ENCODE results near the gene GGA2.
"Not testable (repeated sequence)": the region's sequence is repeated elsewhere in the genome, so short reads cannot be mapped to it uniquely, and the experiment has no call there.

The GGA2 gene

GRCh38 chr16:23500862-23501225, 9.4 kb downstream of the GGA2 start:
- Mint-ChIP-seq H3K27ac (no peak overlapping the region), H3K27me3 (no peaks in the 10 kb centered on the region), H3K9me3 (no peaks in the 10 kb centered on the region), H3K4me3 (no peak overlapping the region), H3K4me1 (ENCODE audit: low read depth) (peaks cover 66% of the 10 kb centered on the region), H3K36me3 (ENCODE audit: low read depth) (peaks cover 13% of the 10 kb centered on the region)

- H3K9me3 Mint-ChIP-seq = no peaks in the 10 kb centered on the region
- H3K4me1 Mint-ChIP-seq (ENCODE audit: low read depth) = peaks cover 62% of the 10 kb centered on the region
- no peaks in the 10 kb centered on the region for H3K27me3 Mint-ChIP-seq
- no peak overlapping the region for H3K4me3 Mint-ChIP-seq
- H3K36me3 Mint-ChIP-seq (ENCODE audit: low read depth) = peaks cover 18% of the 10 kb centered on the region
- no peak overlapping the region for H3K27ac Mint-ChIP-seq
Observed at GRCh38 chr16:23500212-23500861, 10.0 kb downstream of the GGA2 start.

- no peaks in the 10 kb centered on the region for H3K27me3 Mint-ChIP-seq
- no peak overlapping the region for H3K4me3 Mint-ChIP-seq
- no peak overlapping the region for H3K27ac Mint-ChIP-seq
- no peaks in the 10 kb centered on the region for H3K9me3 Mint-ChIP-seq
- H3K36me3 Mint-ChIP-seq (ENCODE audit: low read depth) = peaks cover 23% of the 10 kb centered on the region
- H3K4me1 Mint-ChIP-seq (ENCODE audit: low read depth) = peaks cover 56% of the 10 kb centered on the region
Observed at GRCh38 chr16:23499801-23500200, 10.5 kb downstream of the GGA2 start.

- Mint-ChIP-seq H3K27me3 (no peaks in the 10 kb centered on the region), H3K4me1 (ENCODE audit: low read depth) (peaks cover 47% of the 10 kb centered on the region), H3K9me3 (no peaks in the 10 kb centered on the region), H3K36me3 (ENCODE audit: low read depth) (peaks cover 26% of the 10 kb centered on the region), H3K27ac (no peak overlapping the region), H3K4me3 (no peak overlapping the region)
Observed at GRCh38 chr16:23498863-23499262, 11.4 kb downstream of the GGA2 start.

GRCh38 chr16:23497543-23497868, 12.8 kb downstream of the GGA2 start:
- Mint-ChIP-seq H3K27me3 (no peaks in the 10 kb centered on the region), H3K27ac (no peak overlapping the region), H3K9me3 (no peaks in the 10 kb centered on the region), H3K4me1 (ENCODE audit: low read depth) (peaks cover 35% of the 10 kb centered on the region), H3K36me3 (ENCODE audit: low read depth) (peaks cover 33% of the 10 kb centered on the region), H3K4me3 (no peak overlapping the region)

GRCh38 chr16:23496821-23497542, 13.3 kb downstream of the GGA2 start:
- peaks cover 39% of the 10 kb centered on the region for H3K36me3 Mint-ChIP-seq (ENCODE audit: low read depth)

GRCh38 chr16:23495671-23496070, 14.6 kb downstream of the GGA2 start:
- no peak overlapping the region for H3K27ac Mint-ChIP-seq
- H3K4me3 Mint-ChIP-seq = no peak overlapping the region
- H3K36me3 Mint-ChIP-seq (ENCODE audit: low read depth) = peaks cover 42% of the 10 kb centered on the region
- no peaks in the 10 kb centered on the region for H3K27me3 Mint-ChIP-seq
- no peaks in the 10 kb centered on the region for H3K9me3 Mint-ChIP-seq
- peaks cover 20% of the 10 kb centered on the region for H3K4me1 Mint-ChIP-seq (ENCODE audit: low read depth)

More at GRCh38 chr16:23496821-23497542, 13.3 kb downstream of the GGA2 start:
- H3K27ac Mint-ChIP-seq = peak overlapping the region; percentile 6
- H3K4me1 Mint-ChIP-seq (ENCODE audit: low read depth) = peaks cover 30% of the 10 kb centered on the region
- no peaks in the 10 kb centered on the region for H3K9me3 Mint-ChIP-seq
- H3K4me3 Mint-ChIP-seq = no peak overlapping the region
- H3K27me3 Mint-ChIP-seq = no peaks in the 10 kb centered on the region

- Mint-ChIP-seq H3K4me1 (ENCODE audit: low read depth) (peaks cover 16% of the 10 kb centered on the region), H3K4me3 (no peak overlapping the region), H3K27me3 (no peaks in the 10 kb centered on the region), H3K27ac (no peak overlapping the region), H3K9me3 (no peaks in the 10 kb centered on the region), H3K36me3 (ENCODE audit: low read depth) (peaks cover 54% of the 10 kb centered on the region)
Observed at GRCh38 chr16:23494188-23494587, 16.1 kb downstream of the GGA2 start.

GRCh38 chr16:23491490-23492391, 18.6 kb downstream of the GGA2 start:
- peaks cover 54% of the 10 kb centered on the region for H3K36me3 Mint-ChIP-seq (ENCODE audit: low read depth)
- no peak overlapping the region for H3K27ac Mint-ChIP-seq
- no peaks in the 10 kb centered on the region for H3K27me3 Mint-ChIP-seq
- no peaks in the 10 kb centered on the region for H3K9me3 Mint-ChIP-seq
- peaks cover 2% of the 10 kb centered on the region for H3K4me1 Mint-ChIP-seq (ENCODE audit: low read depth)
- no peak overlapping the region for H3K4me3 Mint-ChIP-seq

GRCh38 chr16:23486480-23486879, 23.8 kb downstream of the GGA2 start:
- Mint-ChIP-seq H3K27me3 (no peaks in the 10 kb centered on the region), H3K27ac (peak overlapping the region; percentile 51), H3K4me3 (no peak overlapping the region), H3K4me1 (ENCODE audit: low read depth) (peaks cover 3% of the 10 kb centered on the region), H3K36me3 (ENCODE audit: low read depth) (peaks cover 67% of the 10 kb centered on the region), H3K9me3 (no peaks in the 10 kb centered on the region)

GRCh38 chr16:23485841-23486240, 24.5 kb downstream of the GGA2 start:
- H3K27me3 Mint-ChIP-seq = no peaks in the 10 kb centered on the region
- H3K27ac Mint-ChIP-seq = no peak overlapping the region
- peaks cover 68% of the 10 kb centered on the region for H3K36me3 Mint-ChIP-seq (ENCODE audit: low read depth)
- no peak overlapping the region for H3K4me3 Mint-ChIP-seq
- H3K4me1 Mint-ChIP-seq (ENCODE audit: low read depth) = peaks cover 3% of the 10 kb centered on the region
- no peaks in the 10 kb centered on the region for H3K9me3 Mint-ChIP-seq

GRCh38 chr16:23485257-23485614, 25.1 kb downstream of the GGA2 start:
- no peaks in the 10 kb centered on the region for H3K27me3 Mint-ChIP-seq
- no peak overlapping the region for H3K4me3 Mint-ChIP-seq
- H3K27ac Mint-ChIP-seq = no peak overlapping the region
- H3K4me1 Mint-ChIP-seq (ENCODE audit: low read depth) = peaks cover 3% of the 10 kb centered on the region
- H3K36me3 Mint-ChIP-seq (ENCODE audit: low read depth) = peaks cover 70% of the 10 kb centered on the region
- no peaks in the 10 kb centered on the region for H3K9me3 Mint-ChIP-seq

GRCh38 chr16:23484510-23485256, 25.6 kb downstream of the GGA2 start:
- peaks cover 70% of the 10 kb centered on the region for H3K36me3 Mint-ChIP-seq (ENCODE audit: low read depth)
- H3K4me3 Mint-ChIP-seq = no peak overlapping the region
- H3K4me1 Mint-ChIP-seq (ENCODE audit: low read depth) = peaks cover 3% of the 10 kb centered on the region
- no peaks in the 10 kb centered on the region for H3K27me3 Mint-ChIP-seq
- no peaks in the 10 kb centered on the region for H3K9me3 Mint-ChIP-seq
- H3K27ac Mint-ChIP-seq = no peak overlapping the region

GRCh38 chr16:23483492-23483891, 26.8 kb downstream of the GGA2 start:
- peaks cover 78% of the 10 kb centered on the region for H3K36me3 Mint-ChIP-seq (ENCODE audit: low read depth)
- not testable (repeated sequence) for H3K4me3 Mint-ChIP-seq, H3K27ac Mint-ChIP-seq

GRCh38 chr16:23482778-23483177, 27.5 kb downstream of the GGA2 start:
- peaks cover 3% of the 10 kb centered on the region for H3K4me1 Mint-ChIP-seq (ENCODE audit: low read depth)
- peak overlapping the region; percentile 37 for H3K27ac Mint-ChIP-seq
- no peaks in the 10 kb centered on the region for H3K27me3 Mint-ChIP-seq
- H3K36me3 Mint-ChIP-seq (ENCODE audit: low read depth) = peaks cover 81% of the 10 kb centered on the region
- H3K9me3 Mint-ChIP-seq = no peaks in the 10 kb centered on the region
- H3K4me3 Mint-ChIP-seq = no peak overlapping the region

More at GRCh38 chr16:23483492-23483891, 26.8 kb downstream of the GGA2 start:
- H3K27me3 Mint-ChIP-seq; H3K9me3 Mint-ChIP-seq; H3K4me1 Mint-ChIP-seq (ENCODE audit: low read depth): not testable (repeated sequence)
